ENCODE results near the gene MSMB. TPM values are rescaled to one million over a fixed set of nuclear protein-coding genes. Genes with fewer than 3 reads are reported as not detected.

Gene MSMB
- total and polyA plus RNA-seq, 2 of the 8 experiments (the other 6 are each of a cell fraction or from before 2014, with no cell fraction given) = not detected

DNA sequence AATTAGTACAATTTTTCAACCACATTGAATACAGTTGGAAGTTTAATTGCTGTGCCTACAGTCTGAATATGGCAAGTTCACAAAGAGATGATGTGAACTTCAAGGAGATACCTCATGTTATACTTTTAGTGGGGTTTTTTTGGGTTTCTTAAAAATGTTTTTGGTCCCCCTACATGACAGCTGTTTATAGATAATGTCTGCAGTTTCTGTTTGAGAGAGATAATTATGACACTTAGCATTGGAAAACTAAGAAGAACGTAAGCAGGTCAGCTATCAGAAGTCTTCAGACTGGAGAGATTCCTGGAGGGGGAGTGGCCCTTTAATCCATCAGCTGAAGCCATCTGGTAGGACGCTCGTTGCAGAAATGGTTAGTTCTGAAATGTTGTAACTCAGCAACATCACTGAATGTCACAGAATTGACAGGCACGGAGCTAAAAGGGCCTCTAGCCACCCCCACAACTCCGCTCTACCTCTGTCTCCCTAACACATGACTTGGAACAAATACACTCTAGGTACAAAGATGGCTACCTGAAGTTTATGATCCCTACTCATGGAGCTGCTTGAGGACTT lies 44.8 kb downstream of the MSMB start:
- H3K27ac ChIP-seq (ENCODE audit: low read depth, low read length) = no peak overlapping the region
- no peaks in the 10 kb centered on the region for H3K27me3 ChIP-seq (replicated peaks in 1 of 4; ENCODE audit: control insufficient read depth in 3 of 4, extremely low read depth in 1 of 4, insufficient read depth in 3 of 4, low read length in 3 of 4)
- no peak overlapping the region for H4K8ac ChIP-seq (ENCODE audit: extremely low read depth, insufficient read depth, low read length)
- peaks cover 0 to 3% (median 0%) of the 10 kb centered on the region in 4 experiments; a peak in 2 of 7 replicates for H3K4me1 ChIP-seq (replicated peaks in 1 of 4; ENCODE audit: control insufficient read depth in 3 of 4, insufficient read depth in 4 of 4, low read length in 3 of 4)
- no peak overlapping the region for H3K56ac ChIP-seq (replicated peaks; ENCODE audit: insufficient read length, low read depth, low read length)
- no peak overlapping the region for H3K4me2 ChIP-seq (ENCODE audit: insufficient read depth in 1 of 2, low read depth in 2 of 2, low read length in 2 of 2)
- no peak overlapping the region for H3K23ac ChIP-seq (ENCODE audit: insufficient read length)
- H2BK20ac ChIP-seq (ENCODE audit: low read length) = no peak overlapping the region
- no peak overlapping the region for H3K9ac ChIP-seq (replicated peaks in 1 of 4; ENCODE audit: extremely low read depth in 1 of 4, low read depth in 3 of 4, low read length in 3 of 4)
- no peak overlapping the region for H2AK5ac ChIP-seq (ENCODE audit: low read depth, low read length)
- no peak overlapping the region for H3K18ac ChIP-seq (ENCODE audit: extremely low read depth, low read length)
- H4K5ac ChIP-seq (ENCODE audit: insufficient read length, low read depth, low read length) = no peak overlapping the region
- 91% methylated on average over 5 of the region's 5 CpGs; no CpG with 5 or more reads in 1 of the 2 experiments for WGBS, 2 experiments (ENCODE audit: extremely low coverage in 1 of 2, insufficient coverage in 1 of 2, insufficient read length in 1 of 2, insufficient replicate concordance in 2 of 2, low coverage in 1 of 2, low lambda C conversion rate in 2 of 2, missing lambda C conversion rate in 1 of 2)
- no peak overlapping the region for H3K4ac ChIP-seq (replicated peaks; ENCODE audit: insufficient read length, low read depth, low read length)
- no peaks in the 10 kb centered on the region; the same call in 1 of the 2 replicates for H3K79me1 ChIP-seq (ENCODE audit: low read depth, low read length)
- H3K9me3 ChIP-seq (ENCODE audit: insufficient read depth in 2 of 2, low read depth in 1 of 2, low read length in 1 of 2) = no peaks in the 10 kb centered on the region
- H2BK12ac ChIP-seq (ENCODE audit: low read depth, low read length) = no peak overlapping the region
- FAIRE-seq (no peak), DNase-seq (ENCODE audit: low read depth in 1 of 2, low spot score in 2 of 2) (no peak)
- no peak overlapping the region for H2BK5ac ChIP-seq (ENCODE audit: low read depth, low read length)
- H2BK120ac ChIP-seq (replicated peaks; ENCODE audit: low read depth, low read length) = no peak overlapping the region
- no peaks in the 10 kb centered on the region for H3K79me2 ChIP-seq (ENCODE audit: control insufficient read depth in 1 of 2, insufficient read depth in 2 of 2, low read length in 2 of 2)
- H3K4me3 ChIP-seq (ENCODE audit: extremely low read depth in 1 of 4, insufficient read depth in 2 of 4, low read depth in 3 of 4, low read length in 4 of 4) = no peak overlapping the region
- POLR2A ChIA-PET (ENCODE audit: partially characterized antibody) = interaction anchor here (0.8 kb wide), 1 partner anchor 12 kb away, joined by 3 read pairs; no protein-coding TSS in a partner anchor
- H3K36me3 ChIP-seq (ENCODE audit: control insufficient read depth in 2 of 4, insufficient read depth in 4 of 4, low read length in 3 of 4) = peaks cover 14 to 66% (median 34%) of the 10 kb centered on the region in 4 experiments
- H3K14ac ChIP-seq (ENCODE audit: insufficient read length) = no peak overlapping the region
- H2BK15ac ChIP-seq (ENCODE audit: low read length) = no peak overlapping the region
- TF ChIP-seq RFX5 (IDR thresholded peaks at IDR 0.05; ENCODE audit: borderline replicate concordance, low read depth, low read length) = no peak
- no peak for TF ChIP-seq ASH2L (IDR thresholded peaks at IDR 0.05; ENCODE audit: low read length)
- H2AFZ ChIP-seq (ENCODE audit: low read length) = no peak overlapping the region
- H3K23me2 ChIP-seq (ENCODE audit: low read depth, low read length) = no peaks in the 10 kb centered on the region
- H4K20me1 ChIP-seq (replicated peaks in 1 of 2; ENCODE audit: control insufficient read depth in 1 of 2, insufficient read depth in 2 of 2, low read length in 2 of 2) = peaks cover 0 to 2% of the 10 kb centered on the region in 2 experiments
- H4K91ac ChIP-seq (replicated peaks; ENCODE audit: insufficient read length, low read length) = no peak overlapping the region
- CTCF ChIA-PET (ENCODE audit: partially characterized antibody) = interaction anchor here (1.2 to 1.9 kb wide), 3 partner anchors 9 to 24 kb away, joined by 3 to 5 read pairs (median 3); no protein-coding TSS in a partner anchor

Measured in H1 (cell line).